GM19240 (cell line): ENCODE measurements around the gene ECD.
"Not testable (repeated sequence)": the region's sequence is repeated elsewhere in the genome, so short reads cannot be mapped to it uniquely, and the experiment has no call there.

Source experiments
- DNase-seq: peaks from one replicate; pipeline ENCODE4 v3.0.0; 2011; ENCODE audit warnings: low spot score; ENCODE audit not compliant: insufficient read length

The ECD gene

DNA sequence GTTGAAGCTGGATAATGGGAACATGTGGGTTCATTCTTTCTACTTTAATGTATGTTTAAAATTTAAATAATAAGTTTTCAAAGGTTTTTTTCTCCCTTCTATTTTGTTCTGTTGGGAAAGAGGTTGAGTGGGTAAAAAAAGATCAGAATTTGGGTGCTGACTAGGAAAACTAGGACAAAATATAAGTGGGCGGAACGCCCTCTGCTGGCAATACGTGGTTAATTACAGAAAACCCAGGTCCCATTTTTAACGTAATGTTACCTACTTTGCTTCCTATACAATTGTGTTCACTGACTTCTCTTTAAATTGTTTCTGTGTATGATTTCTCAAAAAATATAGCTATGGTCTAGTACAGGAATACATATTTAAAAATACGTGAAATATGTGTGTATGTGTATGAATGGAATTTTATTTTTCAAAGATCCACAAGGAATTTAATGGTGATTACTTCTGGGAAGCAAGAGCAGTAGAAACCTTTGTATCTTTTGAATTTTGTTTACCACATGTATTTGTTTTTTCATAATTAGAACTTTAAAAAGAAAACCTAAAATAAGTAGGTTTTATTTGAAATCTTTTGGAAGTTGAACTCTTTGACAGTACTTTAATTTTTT is 8.7 kb downstream of the ECD start:
- DNase-seq, result no peak

DNA sequence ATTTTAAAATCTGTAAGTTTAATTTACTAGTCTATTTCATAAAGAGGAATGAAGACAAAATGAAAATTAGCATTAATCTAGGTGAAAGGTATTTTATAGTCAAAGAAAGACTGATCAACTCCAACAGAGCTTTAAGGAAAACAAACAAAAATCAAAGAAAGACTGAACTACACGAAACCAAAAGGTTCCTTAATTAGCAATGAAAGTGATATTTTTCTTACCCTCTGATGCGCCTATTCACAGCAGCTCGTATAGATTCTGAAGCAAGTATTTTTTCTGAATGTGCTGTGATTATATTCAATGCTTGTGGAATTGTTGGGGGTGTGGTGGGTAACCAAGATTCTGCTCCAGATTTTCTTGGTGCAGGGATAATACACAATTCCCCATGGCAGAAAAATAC is 11.8 kb downstream of the ECD start:
- DNase-seq, result no peak

DNA sequence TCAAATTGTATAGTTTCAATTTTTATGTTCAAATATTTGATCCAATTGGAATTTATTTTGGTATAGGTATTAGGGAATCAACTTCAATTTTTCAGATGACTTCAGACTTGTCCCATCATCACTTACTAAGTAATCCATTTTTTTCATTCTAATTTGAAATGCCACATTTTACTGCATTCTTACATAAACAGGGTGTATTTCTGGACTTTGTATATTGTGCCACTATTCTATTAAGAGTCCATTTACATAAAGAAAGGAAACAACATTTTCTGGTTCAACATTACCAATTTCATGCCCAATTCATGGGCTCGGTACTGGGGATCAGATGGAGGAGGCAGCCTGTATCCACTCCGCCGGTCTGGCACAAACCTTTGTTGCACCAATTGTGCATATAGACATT is 15.8 kb downstream of the ECD start:
- DNase-seq, result no peak

DNA sequence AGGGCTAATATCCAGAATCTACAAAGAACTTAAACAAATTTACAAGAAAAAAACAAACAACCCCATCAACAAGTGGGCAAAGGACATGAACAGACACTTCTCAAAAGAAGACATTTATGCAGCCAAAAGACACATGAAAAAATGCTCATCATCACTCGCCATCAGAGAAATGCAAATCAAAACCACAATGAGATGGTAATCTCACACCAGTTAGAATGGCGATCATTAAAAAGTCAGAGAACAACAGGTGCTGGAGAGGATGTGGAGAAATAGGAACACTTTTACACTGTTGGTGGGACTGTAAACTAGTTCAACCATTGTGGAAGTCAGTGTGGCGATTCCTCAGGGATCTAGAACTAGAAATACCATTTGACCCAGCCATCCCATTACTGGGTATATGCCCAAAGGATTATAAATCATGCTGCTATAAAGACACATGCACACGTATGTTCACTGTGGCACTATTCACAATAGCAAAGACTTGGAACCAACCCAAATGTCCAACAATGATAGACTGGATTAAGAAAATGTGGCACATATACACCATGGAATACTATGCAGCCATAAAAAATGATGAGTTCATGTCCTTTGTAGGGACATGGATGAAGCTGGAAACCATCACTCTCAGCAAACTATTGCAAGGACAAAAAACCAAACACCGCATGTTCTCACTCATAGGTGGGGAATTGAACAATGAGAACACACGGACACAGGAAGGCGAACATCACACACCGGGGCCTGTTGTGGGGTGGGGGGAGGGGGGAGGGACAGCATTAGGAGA is 17.0 kb downstream of the ECD start:
- DNase-seq, result not testable (repeated sequence)

DNA sequence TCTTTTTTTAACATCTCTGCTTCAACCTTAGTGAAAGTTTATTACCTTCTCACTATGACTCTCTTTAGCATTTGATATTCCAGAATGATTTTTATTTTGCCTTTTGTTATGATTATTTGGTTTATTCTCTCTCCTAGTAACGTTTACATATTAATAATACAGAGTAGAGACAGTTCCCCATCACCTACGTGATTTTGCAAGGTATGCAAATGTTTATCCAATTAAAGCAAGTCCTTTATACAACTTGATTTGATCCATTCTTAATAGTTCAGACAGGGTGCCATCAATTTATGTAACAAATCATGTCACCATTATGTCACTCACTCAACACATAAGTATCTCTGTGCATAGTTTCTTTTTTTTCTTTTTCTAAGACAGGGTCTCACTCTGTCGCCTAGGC is 26.2 kb downstream of the ECD start:
- DNase-seq, result no peak

DNA sequence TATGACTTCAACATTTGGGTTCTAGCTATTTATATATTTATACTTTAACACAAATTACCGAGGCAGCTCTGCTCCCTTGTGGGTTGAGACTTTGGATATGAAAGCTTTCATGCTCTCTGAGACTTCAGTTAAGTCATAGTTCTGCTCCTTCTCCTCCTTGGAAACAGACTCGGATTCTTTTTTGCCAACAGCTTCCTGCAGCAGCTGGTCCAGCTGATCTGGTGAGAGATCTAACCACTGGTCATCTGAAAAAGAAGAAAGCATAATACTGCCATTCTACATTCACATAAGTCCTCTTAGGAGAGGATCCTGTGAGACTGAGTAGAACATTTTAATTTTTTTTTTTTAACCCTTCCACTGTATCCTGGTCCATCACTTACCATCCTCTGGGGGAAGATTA is 28.6 kb downstream of the ECD start:
- no peak for DNase-seq

DNA sequence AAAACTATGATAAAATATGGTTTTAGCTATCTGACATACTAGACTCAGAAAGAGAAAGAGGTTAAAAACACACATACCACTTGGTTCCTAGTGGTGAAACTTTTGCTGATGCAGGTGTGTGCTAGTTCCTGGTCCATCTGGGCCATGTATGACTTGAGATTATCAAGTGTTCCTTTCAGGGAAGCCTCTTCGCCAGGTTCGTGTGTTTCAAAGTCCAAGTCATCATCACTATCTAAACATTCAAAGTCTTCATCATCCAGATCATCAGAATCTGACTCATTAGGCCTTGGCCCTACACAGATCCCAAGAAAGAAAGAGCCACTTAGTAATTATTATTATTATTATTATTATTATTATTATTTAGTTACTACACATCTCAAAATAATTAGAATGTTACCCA is 31.2 kb downstream of the ECD start:
- DNase-seq, result no peak

DNA sequence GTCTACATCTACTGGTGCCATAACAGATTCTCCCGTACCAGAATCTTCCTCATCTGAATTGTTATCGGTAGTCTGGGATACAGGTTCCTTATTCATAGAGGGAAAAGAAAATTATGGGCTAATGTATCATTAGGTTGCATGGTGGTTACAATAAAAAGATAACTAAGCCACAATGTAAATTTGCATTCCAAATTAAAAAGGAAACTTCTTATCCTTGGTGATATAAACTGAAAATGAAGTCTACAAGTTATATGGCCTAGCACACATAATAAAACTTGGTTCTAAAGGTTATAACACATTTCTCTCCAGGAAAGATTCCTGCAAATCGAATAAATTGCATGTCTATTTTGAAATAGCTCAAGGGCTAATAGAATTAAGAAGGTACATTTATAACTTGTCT is 33.1 kb downstream of the ECD start:
- DNase-seq, result no peak

DNA sequence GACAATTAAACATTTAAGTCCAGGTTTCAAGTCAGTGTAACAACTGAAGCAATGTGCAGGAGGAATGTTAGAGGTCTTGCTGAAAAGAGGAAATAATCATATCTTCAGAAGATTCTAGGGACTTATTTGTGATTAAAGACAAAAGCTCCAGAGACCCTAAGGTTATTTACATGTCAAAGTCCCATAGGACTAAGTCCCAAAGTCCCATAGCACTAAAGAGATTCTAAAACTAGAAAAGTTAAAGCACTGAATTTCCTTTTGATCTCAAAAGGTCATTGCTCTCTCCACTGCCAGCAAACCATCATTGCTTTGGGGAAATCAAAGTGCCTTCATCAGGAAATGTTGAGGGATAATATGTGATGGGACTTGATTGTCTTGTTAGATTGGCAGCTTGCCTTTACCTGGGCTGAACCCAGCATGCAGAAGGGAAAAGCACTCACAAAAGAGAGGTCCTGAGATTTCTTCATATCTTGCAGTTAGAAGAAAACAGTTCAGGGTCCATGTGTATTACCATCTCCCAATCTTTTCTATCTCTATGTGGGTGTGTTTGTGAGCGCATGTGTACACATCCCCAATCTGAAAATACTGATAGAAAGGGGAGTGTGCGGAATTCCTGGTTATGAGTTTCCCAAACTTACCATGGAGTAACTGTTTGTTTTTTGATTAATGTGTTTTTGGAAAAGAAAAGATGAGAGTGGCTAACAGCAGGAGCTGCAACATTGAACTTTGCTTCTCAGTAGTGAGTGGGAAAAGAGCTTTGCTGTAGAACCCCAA is 35.7 kb downstream of the ECD start:
- DNase-seq, result no peak

DNA sequence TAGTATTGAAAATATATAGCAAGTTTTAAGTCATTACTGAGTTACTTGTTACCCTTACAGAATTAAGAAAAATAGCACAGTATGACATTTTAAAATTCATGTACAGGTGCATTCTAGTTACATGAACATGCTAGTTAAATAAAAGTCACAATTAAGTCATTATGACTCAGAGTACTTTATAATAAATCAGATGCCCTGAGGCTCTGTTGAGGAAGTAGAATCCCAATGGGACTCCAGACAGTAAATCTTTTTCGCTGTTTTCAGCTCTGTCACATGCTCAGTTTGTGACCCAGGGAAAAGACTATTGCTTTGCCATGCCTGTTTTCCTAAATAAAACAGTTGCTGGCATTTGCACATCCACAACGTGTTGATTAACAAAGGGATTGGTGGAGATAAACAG is 36.5 kb downstream of the ECD start:
- DNase-seq, result no peak

DNA sequence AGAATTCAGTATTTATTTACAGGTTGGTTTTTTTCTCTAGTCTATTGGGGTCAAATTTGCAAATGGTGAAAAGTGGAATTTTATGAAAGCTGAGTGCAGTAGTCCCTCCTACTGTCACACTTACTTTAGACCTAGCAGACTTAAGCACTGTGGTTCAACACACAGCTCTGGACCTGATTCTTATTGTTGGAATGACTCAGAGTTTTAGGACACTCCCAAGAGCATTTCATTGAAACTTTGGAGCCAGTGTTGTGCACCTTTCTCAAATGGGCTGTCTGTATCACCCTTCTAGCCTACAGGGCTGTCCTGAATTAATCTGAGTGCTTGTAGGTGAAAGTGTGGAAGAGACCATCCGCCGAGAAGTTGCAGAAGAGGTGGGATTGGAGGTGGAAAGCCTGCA is 41.5 kb downstream of the ECD start:
- DNase-seq, result no peak

DNA sequence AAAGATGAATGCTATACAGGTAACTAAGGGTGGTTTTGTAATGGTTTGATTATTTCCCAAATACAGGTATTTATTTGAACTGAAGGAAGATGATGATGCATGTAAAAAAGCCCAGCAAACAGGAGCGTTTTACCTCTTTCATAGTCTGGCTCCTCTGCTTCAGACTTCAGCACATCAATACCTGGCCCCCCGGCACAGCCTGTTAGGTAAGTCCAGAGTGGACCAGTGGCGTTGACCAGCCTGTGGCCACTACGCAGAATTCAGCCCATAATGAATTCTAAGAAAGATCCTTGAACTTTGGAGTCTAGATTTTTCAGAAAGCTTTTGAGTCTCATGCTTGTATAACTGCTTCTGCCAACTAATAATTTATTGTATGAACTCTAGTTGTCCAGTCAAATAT is 47.9 kb downstream of the ECD start:
- no peak for DNase-seq

DNA sequence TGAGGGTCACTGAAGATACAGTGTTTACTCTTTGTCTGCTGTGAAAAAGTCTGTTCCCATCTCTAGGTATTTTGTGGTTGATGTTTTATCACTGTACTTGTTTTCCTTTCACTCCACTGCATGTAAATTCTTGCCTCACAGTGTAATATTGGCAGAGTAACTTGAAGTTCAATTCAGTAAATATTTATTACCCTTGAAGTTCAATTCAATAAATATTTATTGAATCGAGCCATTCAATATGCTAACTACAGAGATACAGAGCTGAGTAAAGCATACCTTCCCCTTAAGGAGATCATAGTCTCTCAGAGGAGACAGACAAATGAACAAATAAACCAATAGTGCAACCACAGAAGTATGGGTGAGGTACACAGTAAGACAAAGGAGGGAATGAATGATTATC is 48.4 kb downstream of the ECD start:
- no peak for DNase-seq

DNA sequence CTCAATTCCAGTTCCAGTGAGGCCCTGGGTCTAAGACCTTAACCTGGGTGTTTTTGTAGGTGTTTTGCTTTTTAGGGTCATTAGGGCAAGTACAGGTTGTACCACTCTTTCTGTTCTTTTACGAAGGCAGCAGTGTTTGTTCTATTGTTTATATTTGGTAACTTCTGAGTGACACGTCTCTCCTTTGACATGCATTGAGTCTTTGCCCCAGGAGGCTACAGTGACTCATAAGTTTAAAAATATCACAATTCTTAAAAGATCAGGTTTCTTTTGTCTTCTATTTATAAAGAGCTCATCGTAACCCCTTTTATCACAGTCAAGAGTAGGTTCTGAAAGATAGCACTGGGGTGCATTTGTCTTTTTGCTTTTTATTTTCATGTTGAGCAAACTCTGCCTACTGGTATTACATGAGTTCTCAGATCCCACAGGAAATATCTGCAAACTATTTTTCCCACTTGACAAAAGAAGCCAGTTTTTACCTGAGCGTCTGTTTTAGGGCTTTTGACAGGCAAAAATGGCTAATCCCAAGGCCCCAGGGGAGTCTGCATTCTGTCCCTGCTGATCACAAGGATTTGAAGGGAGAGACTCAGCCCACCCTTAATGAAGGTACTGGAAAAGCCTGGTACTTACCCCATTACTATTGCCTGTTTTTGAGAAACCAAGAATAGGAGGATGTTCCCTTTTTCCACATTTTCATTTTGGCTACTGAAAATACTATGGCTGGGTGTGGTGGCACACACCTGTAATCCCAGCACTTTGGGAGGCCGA is 49.6 kb downstream of the ECD start:
- peak; percentile 23 for DNase-seq

DNA sequence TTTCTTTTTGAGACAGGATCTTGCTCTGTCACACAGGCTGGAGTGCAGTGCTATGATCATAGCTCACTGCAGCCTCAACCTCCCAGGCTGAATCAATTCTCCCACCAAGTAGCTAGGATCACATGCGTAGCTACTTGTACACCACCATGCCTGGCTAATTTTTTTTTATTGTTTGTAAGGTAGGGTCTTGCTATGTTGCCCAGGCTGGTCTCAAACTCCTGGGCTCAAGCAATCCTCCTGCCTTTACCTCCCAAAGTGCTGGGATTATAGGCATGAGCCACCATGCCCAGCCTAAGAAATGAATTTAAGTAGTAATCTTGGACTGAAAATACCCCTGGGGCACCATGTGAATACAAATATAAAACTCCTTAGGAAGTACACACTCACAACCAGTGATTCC is 51.8 kb downstream of the ECD start:
- no peak for DNase-seq

DNA sequence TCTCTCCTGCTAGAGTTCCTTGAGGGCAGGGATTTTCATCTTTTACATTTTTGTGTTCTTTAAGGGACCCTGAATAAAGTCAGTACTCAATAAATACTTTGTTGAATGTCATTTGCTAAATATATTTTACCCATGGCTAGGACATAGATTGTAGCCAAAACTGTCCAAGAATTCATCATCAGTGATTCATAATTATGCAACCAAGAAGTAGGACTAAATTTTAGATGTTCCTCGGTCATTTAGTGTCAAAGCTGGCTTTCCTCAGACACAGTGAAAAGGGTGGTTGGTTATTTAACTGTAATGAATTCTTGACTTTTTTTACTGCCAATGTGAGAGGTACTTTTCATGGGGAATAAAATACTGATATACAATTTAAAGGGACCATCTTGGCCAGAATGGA is 54.3 kb downstream of the ECD start:
- DNase-seq, result no peak

DNA sequence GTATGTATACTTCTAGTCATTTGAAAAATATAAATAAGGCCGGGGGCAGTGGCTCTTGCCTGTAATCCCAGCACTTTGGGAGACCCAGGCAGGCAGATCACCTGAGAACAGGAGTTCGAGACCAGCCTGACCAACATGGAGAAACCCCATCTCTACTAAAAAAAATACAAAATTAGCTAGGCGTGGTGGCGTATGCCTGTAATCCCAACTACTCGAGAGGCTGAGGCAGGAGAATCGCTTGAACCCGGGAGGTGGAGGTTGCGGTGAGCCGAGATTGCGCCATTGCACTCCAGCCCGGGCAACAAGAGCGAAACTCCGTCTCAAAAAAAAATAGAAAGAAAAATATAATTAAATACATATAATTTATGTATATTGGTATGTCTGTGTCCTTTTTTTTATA is 55.8 kb downstream of the ECD start:
- not testable (repeated sequence) for DNase-seq

DNA sequence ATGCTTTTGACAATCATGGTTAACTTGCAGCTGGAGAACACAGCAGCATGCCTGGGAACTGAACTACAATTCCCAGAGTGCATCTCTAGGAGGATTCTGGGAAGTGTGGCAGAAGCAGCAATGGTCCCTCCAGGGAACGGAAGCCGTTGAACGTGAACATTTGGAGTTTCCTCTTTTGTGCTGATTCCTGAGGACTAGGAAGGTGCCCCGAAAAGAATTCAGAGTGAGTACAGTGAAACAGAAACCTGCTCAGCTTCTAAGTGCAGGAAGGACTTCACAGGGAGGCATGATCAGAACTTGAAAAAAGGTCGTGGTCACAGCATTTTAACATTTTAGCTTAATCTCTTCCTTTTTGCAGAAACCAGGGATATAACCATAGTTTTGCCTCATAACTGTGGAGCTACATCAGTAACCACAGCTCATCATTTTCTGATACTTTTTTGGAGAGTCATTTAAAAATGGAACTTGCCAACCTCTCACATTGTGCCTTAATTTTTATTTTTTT is 57.4 kb downstream of the ECD start, which contains the start of gene NUDT13:
Gene NUDT13, plus strand, starts transcription at position 111 of the 505 bp plus-strand sequence. CDS start 3,911 bp downstream, outside the sequence.
- peak; percentile 56 for DNase-seq

DNA sequence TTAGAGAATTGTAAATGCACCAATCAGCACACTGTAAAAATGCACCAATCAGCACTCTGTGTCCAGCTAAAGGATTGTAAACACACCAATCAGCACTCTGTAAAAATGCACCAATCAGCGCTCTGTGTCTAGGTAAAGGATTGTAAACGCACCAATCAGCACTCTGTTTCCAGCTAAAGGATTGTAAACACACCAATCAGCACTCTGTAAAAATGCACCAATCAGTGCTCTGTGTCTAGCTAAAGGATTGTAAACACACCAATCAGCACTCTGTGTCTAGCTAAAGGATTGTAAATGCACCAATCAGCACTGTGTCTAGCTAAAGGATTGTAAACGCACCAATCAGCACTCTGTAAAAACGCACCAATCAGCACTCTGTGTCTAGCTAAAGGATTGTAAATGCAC is 58.6 kb downstream of the ECD start:
- DNase-seq, result not testable (repeated sequence)

DNA sequence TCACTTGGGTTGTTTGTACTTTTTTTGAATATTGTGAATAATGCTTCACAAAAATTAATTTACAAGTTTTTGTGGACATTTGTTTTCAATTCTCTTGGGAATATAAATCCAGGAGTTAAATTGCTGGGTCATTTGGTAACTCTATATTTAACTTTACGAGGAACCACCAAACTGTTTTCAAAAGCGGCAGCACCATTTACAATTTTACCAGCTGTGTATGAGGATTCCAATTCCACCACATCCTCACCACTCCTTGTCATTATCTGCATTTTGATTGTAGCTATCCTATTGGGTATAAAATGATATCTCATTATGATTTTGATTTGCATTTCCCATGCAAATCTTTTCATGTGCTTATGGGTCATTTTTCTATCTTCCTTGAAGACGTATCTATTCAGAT is 61.5 kb downstream of the ECD start:
- no peak for DNase-seq

DNA sequence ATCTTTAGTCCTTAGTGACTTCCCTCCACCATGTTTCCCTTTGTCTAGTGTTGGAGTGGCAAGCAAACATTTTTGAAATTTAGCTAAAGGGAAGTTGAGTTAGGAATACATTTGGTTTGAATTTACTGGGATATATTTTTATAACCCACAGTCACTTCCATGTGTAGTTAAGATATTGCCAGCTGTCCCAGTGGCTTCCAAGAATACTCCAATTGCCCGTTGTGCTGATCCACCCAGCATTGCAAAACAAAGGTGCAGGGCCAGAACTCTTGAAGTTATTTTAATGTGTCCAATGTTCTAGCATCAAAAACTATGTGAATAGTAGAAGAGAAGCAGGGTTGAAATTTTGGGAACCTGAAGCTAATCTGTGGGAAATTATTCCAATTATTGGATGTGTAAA is 68.7 kb downstream of the ECD start:
- no peak for DNase-seq

DNA sequence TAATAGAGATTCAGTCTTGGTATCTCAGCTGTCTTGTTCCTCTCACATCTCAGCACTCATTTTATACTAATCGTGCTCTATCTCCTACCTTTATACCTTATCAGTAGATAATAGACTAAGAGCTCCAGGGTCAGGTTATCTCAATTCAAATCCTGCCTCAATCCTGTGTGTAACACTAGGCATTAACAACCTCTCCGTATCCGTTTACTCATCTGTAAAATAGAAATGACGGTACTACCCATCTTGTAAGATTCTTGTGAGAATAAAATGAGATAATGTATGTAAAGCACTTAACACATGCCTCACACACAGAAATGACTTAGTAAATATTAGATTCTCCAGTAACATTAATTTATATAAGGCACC is 70.5 kb downstream of the ECD start:
- DNase-seq, result no peak
